Measurements from ENCODE around the gene RAPGEF4.

Gene RAPGEF4

DNA sequence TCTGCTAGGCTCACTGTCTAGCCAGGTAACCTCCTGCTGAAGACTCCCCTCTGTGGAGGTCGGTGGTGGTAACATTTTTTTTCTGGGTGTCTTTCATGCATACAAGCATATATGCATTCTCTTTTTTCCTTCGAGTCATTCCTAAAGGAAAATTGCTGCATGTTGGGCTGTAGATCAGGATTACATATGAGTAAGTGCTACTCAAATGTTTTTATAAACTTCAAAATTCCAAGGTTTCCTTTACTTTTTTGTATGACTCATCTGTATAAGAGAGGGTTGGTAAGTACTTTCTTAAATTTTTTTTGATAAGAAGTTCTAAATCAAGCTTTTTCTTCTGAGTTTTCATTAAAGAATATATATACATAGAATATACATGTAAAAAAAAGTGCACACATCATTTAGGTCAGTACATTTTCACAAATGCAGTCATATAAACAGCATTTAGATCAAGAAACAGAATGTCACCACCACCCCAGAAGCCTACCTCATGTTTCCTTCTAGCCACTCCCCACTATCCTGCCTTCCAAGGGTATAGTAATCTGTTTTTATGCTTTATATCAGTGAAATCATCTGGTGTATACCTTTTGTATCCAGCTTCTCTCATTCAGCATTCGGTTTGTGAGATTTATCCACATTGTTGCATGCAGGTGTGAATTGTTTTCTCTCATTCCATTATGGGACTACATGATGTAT lies 212.0 kb downstream of the RAPGEF4 start:
- no peak for DNase-seq

DNA sequence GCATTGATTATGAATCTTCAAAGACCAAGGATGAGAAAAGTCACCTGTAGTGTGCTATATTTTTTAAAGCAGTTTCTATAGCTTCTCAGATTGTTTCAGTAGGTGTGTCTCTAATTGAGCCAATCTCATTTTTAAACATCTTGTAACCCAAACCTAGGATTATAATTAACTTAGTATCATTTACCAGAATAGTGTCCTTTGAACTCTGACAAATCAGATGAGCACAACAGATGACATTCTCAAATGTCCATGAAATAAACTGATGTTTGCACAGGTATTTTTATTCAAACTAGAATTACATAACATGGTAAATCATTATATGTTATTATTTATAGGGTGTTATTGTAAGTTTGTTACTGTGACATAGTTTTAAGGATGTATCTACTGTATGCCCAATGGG lies 213.9 kb downstream of the RAPGEF4 start:
- no peak for DNase-seq

DNA sequence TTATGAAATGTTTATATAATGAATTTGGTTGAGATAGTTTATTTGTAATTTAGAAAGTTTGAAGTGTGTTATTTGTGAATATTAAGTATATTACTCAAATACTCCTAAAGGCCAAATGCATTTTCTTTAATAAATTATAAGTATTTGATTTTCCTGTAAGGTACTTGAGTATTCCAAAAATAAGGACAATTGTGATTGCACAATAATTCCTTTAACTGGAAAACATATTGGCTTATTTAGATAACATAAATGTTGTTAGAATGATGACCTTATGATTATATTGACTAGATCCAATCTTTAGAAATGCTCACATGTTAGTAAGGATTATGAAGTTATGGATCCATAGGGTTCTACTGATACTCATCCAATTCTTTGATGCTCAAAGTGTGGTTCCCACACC lies 214.9 kb downstream of the RAPGEF4 start:
- DNase-seq: no peak

DNA sequence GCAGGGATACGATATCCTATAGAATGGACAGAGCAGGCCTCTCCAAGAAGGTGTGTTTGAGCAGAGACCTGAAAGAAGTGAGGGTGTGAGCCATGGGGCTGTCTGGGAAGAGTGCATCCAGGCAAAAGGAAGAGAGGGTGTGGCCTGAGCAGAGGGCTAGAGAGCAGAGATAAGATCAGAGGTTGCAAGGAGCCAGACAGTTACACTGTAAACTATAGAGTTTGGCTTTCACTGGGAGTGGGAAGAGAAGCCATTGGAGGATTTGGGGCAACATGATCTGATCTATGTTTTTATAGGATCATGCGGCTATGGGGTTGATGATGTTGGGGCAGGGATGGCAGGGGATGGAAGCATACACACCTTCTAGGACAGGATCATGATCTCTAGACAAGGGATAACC lies 215.9 kb downstream of the RAPGEF4 start:
- DNase-seq: no peak

DNA sequence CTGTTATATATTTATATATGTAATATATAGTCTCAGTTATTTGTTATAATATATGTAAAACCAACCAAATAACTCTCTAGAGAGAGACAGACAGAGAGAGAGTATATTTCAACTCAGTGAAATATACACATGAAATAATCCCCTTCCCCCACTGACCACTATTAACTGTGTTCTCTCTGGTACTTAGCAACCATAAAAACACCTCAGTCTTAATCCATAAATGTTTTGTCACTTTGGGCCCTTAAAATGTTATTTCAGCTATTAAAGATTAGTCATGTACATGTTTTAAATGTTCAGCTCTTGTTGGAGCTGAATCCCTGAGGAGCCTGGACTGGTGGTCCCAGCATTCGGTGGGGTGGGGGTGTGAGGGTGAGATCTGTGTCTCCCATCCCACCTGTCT lies 217.8 kb downstream of the RAPGEF4 start:
- no peak for DNase-seq

DNA sequence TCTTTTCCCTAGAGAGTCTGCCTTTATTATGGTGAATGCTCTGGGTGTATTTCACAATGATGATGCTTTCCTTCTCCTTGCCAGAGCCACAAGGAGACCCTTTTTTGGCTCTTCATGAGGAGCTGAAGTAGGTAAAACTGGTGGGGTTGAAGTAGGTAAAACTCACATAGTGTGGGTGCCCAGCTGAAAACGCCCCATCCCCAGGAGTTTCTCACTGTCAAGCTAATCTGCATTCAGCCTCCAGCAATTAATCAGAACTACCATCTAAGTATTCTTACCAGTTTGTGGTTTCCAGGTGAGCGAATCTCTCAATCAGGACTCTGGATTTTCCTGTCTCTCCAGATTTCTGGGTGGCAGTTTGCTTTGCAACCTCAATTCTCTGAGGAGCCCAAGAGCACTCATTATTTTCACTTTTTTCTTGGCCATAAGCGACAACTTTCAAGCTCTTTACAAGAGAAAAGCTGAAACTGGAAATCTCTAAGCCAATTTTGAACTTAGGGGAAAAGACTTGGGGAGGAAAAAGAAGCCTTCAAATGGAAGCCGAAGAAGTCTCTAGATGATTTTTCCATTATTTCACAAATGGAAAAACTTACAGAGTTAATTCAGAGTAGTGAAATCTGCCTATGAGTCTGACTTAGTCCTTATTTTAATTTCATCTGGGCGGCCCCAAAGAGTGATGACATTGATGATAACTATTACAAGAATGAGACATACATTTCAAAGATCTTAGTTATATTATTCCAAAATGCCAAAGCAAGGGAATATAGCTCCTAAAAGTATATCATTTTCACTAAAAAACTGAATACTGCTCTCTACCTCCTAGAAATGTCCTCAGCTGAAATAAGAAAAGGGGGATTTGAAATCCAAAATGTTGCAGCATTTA lies 218.6 kb downstream of the RAPGEF4 start:
- no peak for DNase-seq

DNA sequence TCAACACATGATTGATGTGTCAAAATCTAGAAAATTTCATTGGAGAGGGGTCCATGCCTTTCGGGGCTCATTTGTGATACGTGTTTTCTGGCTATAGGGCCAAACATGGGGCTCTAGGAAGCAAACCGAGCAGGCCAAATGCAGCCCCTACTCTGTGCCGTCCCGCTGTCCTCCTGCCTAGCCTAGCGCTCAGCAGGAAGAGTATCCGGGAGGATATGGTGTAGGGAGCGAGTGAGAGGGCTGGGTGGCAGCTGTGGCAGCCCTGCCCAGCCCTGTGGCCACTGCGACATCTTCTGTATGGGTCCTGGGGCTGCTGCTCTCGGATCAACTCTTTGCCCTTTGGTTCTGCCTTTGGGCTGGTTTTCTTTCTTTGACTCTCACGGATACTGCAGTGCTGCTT lies 219.9 kb downstream of the RAPGEF4 start:
- DNase-seq: no peak

DNA sequence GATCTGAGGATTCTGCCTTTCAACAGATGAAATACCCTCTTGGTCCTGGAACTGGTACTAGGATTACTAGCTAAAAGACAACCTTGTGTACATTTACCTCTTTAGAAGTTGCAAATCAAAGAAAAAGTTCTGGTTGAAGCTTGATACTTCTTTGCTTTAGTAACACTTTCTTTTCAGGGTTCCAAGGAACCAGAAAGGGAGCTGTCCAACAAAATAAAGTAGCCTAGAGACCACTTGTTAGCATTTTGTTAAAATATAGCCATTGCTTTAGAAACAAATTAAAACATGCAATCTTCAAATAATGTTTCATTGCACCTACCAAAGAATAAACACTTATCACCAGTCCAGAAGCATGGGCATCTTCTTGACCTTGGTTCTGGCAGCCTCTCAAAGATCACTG lies 222.1 kb downstream of the RAPGEF4 start:
- DNase-seq: no peak

DNA sequence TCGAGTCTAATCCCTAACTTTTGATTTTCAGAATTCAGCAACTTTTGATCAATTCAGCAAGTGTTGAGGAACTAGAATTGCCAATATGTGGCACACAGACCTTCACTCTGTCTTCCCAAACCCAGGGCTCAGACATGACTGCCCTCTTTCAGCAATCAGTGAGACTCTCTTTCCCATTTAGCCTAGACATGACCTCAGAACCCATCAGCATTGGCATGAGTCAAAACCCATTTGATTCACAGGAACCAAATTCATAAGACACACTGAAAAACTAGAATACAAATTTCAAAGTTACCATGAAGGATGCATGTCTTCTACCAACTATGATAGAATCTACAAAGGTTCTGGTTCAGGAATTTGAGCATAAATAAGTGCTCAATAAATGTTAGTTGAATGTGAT lies 226.4 kb downstream of the RAPGEF4 start:
- DNase-seq: no peak

DNA sequence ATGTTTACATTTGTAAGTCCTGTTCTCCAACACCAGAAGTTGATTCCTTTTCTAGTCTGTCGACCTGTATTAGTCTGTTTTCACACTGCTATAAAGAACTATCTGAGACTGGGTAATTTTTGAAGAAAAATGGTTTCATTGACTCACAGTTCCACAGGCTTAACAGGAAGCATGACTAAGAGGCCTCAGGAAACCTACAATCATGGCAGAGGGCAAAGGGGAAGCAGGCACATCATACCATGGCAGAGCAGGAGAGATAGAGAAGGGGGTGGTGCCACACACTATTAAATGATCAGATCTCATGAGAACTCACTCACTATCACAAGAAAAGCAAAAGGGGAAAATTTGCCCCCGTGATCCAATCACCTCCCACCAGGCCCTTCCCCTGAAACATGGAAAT lies 227.2 kb downstream of the RAPGEF4 start:
- peak in 1 of 2 donors; percentile 53 for DNase-seq

DNA sequence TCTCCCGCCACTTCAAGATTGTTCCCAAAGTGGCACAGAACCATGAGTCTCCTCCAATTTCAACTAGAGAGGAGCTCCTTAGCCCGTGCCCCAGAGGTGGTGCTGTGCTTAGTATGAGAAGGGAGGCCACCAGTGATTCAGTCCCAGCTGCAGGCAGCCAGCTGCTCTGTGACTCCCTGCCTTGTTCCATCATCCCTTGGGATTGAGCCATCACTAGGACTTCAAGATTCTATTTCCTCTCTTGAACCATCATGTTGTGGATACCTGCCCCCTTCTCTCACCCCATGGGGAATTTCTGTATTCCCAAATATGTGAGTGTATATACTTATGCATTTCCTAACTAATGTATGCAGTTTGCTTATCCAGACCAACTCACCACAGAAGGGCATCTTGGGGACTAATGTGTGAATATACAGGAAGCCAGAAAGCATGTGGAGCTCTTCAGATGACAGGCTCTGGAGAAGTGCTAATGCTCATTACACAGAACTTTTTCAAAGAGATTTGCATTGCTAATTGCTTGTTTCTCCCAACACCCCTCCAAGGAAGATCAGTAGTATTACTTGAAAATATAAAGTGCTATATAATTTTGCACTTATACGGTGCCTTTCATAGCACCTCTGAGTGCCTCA lies 229.0 kb downstream of the RAPGEF4 start:
- no peak for DNase-seq

DNA sequence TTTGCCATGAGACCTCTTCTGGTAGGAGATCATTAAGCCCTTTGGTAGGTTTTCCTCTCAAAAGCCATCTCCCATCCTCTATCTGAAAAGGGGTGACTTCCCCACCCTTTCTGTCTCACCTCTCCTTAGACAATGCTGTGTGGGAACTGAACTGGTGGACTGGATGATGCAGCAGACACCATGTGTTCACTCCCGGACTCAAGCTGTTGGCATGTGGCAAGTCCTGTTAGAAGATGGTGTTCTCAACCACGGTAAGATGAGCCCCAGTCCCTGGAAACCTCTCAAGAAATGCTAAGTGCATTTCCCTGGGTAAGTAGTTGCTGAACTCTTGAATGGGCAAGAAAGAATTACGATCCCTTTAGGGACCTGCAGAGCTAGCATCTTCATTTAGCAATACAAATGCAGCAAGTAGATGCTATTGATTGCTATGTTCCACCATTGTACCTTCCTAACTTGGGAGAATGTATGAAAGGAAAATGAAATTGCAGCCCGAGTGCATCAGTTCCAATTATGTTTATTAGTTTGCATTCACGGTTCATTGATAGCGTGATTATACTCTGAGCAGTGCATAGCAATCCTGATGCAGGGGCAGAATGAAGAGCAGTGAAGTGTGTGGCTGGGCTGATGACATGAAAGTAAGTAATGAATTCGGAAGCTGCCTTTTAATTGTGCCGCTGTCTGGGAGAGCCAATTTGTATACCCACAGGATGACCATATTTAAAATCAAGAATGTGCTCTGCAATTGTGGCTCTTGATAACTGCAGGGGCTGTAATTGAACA lies 230.0 kb downstream of the RAPGEF4 start:
- no peak for DNase-seq

DNA sequence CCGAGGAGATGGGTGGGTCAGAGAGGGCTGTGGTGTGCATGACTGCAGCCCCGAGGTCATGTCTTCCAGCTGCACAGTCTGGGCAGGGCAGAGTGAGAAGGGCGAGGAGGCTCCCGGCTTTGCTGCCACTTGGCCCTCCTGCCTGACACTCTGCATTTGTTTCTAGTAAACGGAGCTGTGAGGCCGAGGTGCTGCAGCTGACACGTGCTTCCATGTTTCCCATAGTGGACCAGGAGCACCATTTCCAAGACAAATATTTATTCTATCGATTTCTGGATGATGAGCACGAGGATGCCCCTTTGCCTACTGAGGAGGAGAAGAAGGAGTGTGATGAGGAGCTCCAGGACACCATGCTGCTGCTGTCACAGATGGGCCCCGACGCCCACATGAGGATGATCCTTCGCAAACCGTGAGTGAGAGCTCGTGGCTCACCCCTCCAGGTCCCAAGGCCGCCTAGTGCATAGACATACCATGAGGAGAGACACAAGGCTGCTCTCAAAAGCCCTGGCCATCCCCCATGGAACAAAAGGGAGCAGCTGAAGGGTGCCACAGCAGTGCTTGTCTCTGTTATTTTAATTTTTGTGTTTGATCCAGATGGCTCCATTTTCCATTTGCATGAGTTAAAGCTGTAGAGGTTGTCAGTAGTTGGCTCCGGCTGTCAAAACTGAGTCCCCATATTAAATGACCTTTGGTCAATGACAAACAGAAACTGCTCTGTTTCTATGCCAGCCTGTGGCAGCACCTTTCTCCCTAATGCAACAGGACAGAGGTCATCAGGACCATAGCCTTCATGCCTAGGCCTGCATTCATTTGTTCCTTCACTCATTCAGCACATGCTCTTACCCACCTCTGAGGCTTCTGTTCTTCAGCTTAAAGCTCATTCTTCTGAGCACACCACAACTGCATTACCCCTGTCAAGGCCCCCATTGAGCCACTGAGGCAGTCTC lies 231.7 kb downstream of the RAPGEF4 start:
- no peak for DNase-seq

DNA sequence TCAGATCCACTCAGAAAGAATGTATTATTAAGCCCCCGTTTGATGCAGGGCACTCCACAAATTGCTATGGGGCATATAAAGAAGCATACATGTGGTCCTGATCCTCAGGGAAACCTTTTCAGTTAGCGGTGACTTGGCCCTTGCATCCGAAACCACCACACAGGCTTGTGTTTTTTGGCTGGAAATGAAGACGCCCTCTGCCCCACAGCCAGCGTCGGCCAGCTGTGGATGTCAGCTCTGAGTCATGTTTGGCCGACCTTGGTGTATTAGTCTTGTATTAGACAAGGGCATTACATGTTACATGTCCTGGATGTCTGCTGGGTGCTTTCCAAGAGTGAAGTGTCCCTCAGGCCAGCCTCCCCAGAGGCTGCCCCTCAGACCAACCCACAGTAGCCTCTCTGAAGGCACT lies 232.4 kb downstream of the RAPGEF4 start:
- DNase-seq: no peak

DNA sequence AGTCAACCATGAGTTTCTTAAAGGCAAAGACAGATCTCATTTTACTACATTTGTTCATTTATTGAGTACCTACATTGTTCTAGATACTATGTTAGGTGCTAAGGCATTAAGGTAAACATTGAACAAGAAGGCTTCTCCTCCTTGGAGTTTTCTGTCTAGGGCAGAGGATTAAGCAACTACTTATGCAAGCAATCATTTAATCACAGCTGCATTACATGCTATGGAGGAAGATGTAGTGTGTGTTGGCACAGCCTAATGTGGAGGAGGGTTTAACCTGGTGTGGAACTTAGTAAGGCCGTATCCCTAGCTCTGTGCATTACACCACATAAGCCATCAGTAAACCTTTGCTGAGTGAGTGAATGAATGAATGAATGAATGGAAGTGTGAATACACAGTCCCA lies 233.5 kb downstream of the RAPGEF4 start:
- no peak for DNase-seq

DNA sequence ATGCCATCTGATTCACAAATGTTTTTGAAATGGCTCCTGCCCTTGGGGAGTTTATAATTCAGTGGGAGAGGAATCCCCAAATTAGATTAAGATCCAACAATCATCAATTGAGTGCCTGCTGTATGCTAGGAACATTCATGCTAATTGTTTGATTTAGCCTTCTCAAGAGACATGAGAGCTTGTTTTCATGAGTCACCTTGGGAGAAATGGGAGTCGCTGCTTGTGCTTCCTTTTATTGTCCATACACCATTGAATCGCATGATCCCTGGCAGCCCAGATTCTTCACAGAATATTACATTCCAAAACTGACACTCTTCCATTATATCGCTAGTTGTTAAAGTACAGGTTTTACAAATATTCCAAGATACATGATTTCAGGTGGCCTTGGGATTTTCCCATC lies 234.0 kb downstream of the RAPGEF4 start:
- DNase-seq: no peak

DNA sequence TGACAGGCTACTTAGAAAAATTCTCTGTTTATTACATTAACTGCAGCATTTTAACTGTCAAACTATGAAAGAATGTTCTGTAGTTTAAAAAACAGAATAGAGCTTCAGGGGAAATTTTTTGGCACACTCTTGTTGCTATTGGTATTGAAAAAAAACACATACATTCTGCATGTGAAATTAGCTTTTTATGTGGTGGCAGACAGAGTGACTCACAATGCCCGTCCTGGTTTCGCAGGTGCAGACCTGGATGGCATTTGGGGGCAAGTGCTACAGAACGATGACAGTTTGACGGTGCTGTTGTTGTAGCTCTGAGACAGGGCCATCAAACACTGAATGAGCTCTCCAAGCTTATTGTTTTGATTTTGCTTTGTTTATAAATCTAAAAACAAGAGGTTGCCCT lies 235.0 kb downstream of the RAPGEF4 start:
- DNase-seq: peak; percentile 26 to 57

DNA sequence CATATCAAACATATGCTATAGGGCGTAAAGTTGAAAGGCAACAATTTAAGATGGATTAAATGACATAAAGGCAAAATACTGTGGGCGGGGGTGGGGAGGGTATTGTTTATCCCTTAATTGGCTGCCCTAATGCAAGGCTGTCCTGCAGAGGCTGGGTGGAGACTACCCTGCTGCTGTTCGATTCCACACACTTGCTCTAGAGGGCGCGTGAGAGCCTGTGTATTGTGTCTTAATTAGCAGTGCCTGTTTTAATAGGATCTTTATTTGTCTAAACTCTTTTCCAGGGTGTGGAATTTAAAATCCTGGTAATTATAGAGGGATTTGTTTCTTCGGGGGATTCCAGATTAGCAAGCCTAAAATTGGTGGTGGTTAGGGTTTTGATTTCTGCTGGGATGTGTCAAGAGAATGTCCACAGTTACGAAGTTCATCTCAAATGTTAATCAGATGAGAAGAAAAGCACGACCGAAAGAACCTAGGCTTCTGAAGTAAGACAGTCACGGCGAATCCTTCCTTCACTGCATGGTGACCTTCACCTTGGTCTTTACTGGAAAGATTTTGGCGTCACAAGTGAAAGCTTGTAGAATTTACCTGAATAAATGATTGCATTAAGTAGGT lies 236.5 kb downstream of the RAPGEF4 start:
- peak; percentile 20 to 21 for DNase-seq

DNA sequence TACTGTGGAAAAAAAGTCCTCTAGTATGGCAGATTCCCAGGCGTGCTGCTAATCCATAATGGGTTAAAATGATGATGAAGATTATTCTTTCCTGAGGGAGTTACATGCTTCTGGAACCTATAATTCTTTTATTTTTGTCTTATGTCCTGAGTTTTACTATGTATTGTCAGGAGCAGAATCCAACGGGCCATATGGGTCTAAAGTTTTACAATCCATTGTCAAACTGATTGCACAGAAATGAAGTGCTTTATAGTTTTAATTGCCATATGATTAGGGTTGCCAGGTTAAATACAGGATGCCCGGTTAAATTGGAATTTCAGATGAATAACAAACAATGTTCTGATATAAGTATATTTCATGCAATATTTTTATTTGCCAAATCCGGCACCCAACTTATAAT lies 239.1 kb downstream of the RAPGEF4 start:
- DNase-seq: no peak

DNA sequence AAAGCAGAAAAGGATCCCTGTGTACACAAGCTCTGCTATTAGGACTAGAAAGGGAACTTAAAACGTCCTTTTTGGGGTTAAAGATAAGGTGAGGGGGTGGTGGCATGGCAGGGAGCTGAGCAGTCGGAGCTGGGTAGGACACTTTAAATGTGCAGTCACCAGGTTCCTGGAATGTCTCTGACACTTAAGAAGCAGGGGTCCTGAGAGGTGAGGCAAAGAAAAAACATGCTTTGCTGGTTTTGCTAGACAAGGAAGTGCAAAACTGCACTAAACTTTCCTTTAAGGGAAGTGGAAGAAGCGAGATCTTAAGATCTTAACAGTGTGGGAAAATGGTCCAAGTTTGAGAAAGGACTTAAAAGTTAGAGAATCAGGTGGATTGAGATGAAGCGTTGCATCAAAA lies 240.5 kb downstream of the RAPGEF4 start:
- DNase-seq: no peak

DNA sequence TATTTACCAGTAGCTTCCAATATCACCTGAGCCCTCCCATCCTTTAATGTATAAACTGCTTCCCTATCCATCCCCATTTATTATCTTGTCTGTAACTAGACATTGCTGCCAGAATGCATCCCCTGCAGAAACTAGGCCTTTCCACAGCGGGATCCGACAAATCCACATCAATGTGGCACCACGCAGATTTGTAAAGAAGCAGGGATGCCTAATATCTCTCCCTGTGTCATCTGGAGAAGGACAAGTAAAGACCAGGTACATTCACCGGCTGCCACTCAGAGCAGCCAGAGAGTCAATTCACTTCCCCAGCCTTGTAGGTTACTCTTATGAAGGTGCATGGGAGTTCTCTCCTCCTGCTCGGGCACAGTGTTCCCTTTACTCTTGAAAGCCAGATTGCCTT lies 241.2 kb downstream of the RAPGEF4 start:
- DNase-seq: no peak

Data from CD4-positive, alpha-beta T cell treated with Interleukin-4 for 1 hour (primary cell).